A673 (cell line): ENCODE results near the gene SIM2.

Source experiments
- CTCF ChIP-seq: fragments of 300-800, 200-600 bp; sonication (generic); conservative IDR thresholded peaks from 2 replicates; pipeline ENCODE4 v1.5.1; 2017; ENCODE audit warnings: low read depth, mild to moderate bottlenecking, antibody characterized with exemption, low read length, moderate library complexity, mixed read lengths
- EZH2 ChIP-seq: fragments of 200-600 bp; sonication (generic); IDR thresholded peaks from 2 replicates; pipeline ENCODE4 v1.6.1; 2017; ENCODE audit warnings: borderline replicate concordance, low read depth, mild to moderate bottlenecking, mixed read lengths, antibody characterized with exemption, low read length; ENCODE audit not compliant: poor library complexity, severe bottlenecking

GRCh38 chr21:36678538-36678937 lies 20.4 kb upstream of the SIM2 start:
- no peak for TF ChIP-seq CTCF
- TF ChIP-seq EZH2: no peak
